Lower leg skin (tissue), 4 donors: Measurements from ENCODE around the gene ZNF814. TPM values are rescaled to one million over a fixed set of nuclear protein-coding genes. Genes with fewer than 3 reads are reported as not detected.
"Not testable (repeated sequence)": the region's sequence is repeated elsewhere in the genome, so short reads cannot be mapped to it uniquely, and the experiment has no call there.

ENCODE experiments used
- DNase-seq, 2 donors: peaks; one replicate each; pipeline ENCODE4 v3.0.0-alpha.2; 2019; ENCODE audit warnings: low spot score in 2 of 2
- H3K4me3 ChIP-seq: fragments of 200-600 bp; sonication (generic); 2 replicates; pipeline ENCODE4 v1.5.1; 2017; ENCODE audit warnings: mild to moderate bottlenecking, low read depth; ENCODE audit not compliant: poor library complexity, severe bottlenecking
- CTCF ChIP-seq, 3 donors: fragments of 450-650 bp; IDR thresholded peaks; one replicate each; pipeline ENCODE4 v1.5.1; 2016; ENCODE audit warnings: antibody characterized with exemption in 3 of 3, mild to moderate bottlenecking in 3 of 3, moderate library complexity in 2 of 3
- POLR2A ChIP-seq, 2 donors: fragments of 450-650 bp; IDR thresholded peaks; one replicate each; pipeline ENCODE4 v1.6.1; 2016 to 2017; ENCODE audit warnings: antibody characterized with exemption in 2 of 2, mild to moderate bottlenecking in 1 of 2, moderate library complexity in 1 of 2
- WGBS, 2 donors: methylation state at CpG; one replicate each; pipeline ENCODE4 v1.1.5; 2018; 5-methylcytosine and 5-hydroxymethylcytosine counted together
- intact Hi-C: fragments of 100-400 bp; cut with DNase I; formaldehyde crosslinking; loops from one replicate; pipeline ENCODE4 v1.15.0; 2023; ENCODE audit warnings: low total_unique reads
- total RNA-seq, 4 donors: library from RNA; depleted of rRNA; stranded (reverse); fragments of >200 nt; gene quantifications; one replicate each; pipeline ENCODE4 v1.1.0, GENCODE V29; 2016

ZNF814 gene
- total RNA-seq, 4 donors from 2014 or later = 6.9 to 18.4 (median 10.0) TPM

GRCh38 chr19:57867868-57868492, 20.9 kb downstream of the ZNF814 start:
- intact Hi-C loops = no loop called here
- no peak overlapping the region for H3K4me3 ChIP-seq
- TF ChIP-seq POLR2A (IDR thresholded peaks at IDR 0.05) = no peak
- no peak for TF ChIP-seq CTCF (IDR thresholded peaks at IDR 0.05)
- 97 to 98% methylated on average over 7 of the region's 7 CpGs for WGBS, 2 donors
- peak in 1 of 2 donors; percentile 26 for DNase-seq

- H3K4me3 ChIP-seq, intact Hi-C loops: not testable (repeated sequence)
- 97 to 98% methylated on average over 3 of the region's 3 CpGs for WGBS, 2 donors
- DNase-seq = peak in 1 of 2 donors; percentile 7
Observed at GRCh38 chr19:57862351-57862750, 26.5 kb downstream of the ZNF814 start.

GRCh38 chr19:57854117-57854516, 34.7 kb downstream of the ZNF814 start:
- 86 to 96% methylated on average over 2 of the region's 2 CpGs for WGBS, 2 donors
- intact Hi-C loops, H3K4me3 ChIP-seq, DNase-seq: not testable (repeated sequence)

- H3K4me3 ChIP-seq, intact Hi-C loops, DNase-seq: not testable (repeated sequence)
- 89 to 91% methylated on average over 3 to 5 of the region's 6 CpGs for WGBS, 2 donors
Observed at GRCh38 chr19:57851812-57852603, 36.8 kb downstream of the ZNF814 start.

- DNase-seq = no peak
- H3K4me3 ChIP-seq = peak overlapping the region; percentile 55
- WGBS, 2 donors = 11 to 12% methylated on average over 11 of the region's 11 CpGs
- TF ChIP-seq CTCF (IDR thresholded peaks at IDR 0.05) (no peak), POLR2A (IDR thresholded peaks at IDR 0.05) (no peak)
- intact Hi-C loops = no loop called here
Observed at GRCh38 chr19:57850553-57851017, 38.3 kb downstream of the ZNF814 start.

GRCh38 chr19:57849666-57850473, 39.0 kb downstream of the ZNF814 start, which contains the start of gene ZNF587:
TSS of gene ZNF587 (plus strand) at chr19:57849859. CDS start at chr19:57850039, 180 bp downstream.
- DNase-seq = peak; percentile 61 to 88
- WGBS, 2 donors = 0 to 1% methylated on average over 22 to 36 of the region's 42 CpGs
- intact Hi-C loops = not testable (repeated sequence)
- H3K4me3 ChIP-seq = peak within 1 kb of the TSS; percentile 55

- intact Hi-C loops, DNase-seq, H3K4me3 ChIP-seq: not testable (repeated sequence)
- WGBS, 2 donors = 88 to 90% methylated on average over 2 of the region's 2 CpGs
Observed at GRCh38 chr19:57849162-57849665, 39.6 kb downstream of the ZNF814 start.

GRCh38 chr19:57847164-57847563, 41.7 kb downstream of the ZNF814 start:
- intact Hi-C loops, H3K4me3 ChIP-seq, DNase-seq: not testable (repeated sequence)
- WGBS, 2 donors = 74 to 77% methylated on average over 3 of the region's 3 CpGs
